HEK293 (cell line): Measurements from ENCODE around the gene FGF19.

Source experiments
- CTCF ChIA-PET: fragments of 350-600 bp; formaldehyde crosslinking; extraction: SDS; loops from one replicate; lab custom pipeline; 2021; ENCODE audit warnings: antibody characterized with exemption; lab: Yijun Ruan, JAX
- POLR2A ChIA-PET: fragments of 300-600 bp; formaldehyde crosslinking; extraction: SDS; loops from one replicate; lab custom pipeline; 2020; ENCODE audit warnings: antibody characterized with exemption, inconsistent platforms; lab: Yijun Ruan, JAX
- H3K27ac ChIP-seq: fragments of 200-500 bp; sonication (Bioruptor generic); 2 replicates; pipeline ENCODE4 v1.5.1; 2014; ENCODE audit warnings: low read depth, low read length, control low read depth, inconsistent platforms; ENCODE audit errors: extremely low read depth
- H3K36me3 ChIP-seq, 2 experiments: fragments of 200-500 bp in 1 of 2; sonication (Bioruptor generic) in 1 of 2; 1 replicate in 1 of 2; 2 replicates in 1 of 2; pipeline ENCODE4 v1.5.1; 2014 to 2017; ENCODE audit warnings: inconsistent platforms in 2 of 2, low read length in 2 of 2; ENCODE audit not compliant: control insufficient read depth in 2 of 2, insufficient read depth in 1 of 2
- H3K4me1 ChIP-seq: fragments of 200-500 bp; sonication (Bioruptor generic); 2 replicates; pipeline ENCODE4 v1.5.1; 2014; ENCODE audit warnings: mild to moderate bottlenecking, low read length, inconsistent platforms; ENCODE audit not compliant: control insufficient read depth, insufficient read depth
- H3K4me3 ChIP-seq: 2 replicates; pipeline ENCODE4 v1.5.1; 2011; ENCODE audit warnings: low read depth, mild to moderate bottlenecking, control low read depth, low read length, moderate library complexity
- H3K9me3 ChIP-seq: fragments of 200-500 bp; sonication (Bioruptor generic); 2 replicates; pipeline ENCODE4 v1.5.1; 2014; ENCODE audit warnings: low read depth, low read length, inconsistent platforms; ENCODE audit not compliant: control insufficient read depth, insufficient read depth
- OVOL3 ChIP-seq: fragments of 450-650 bp; formaldehyde crosslinking; IDR thresholded peaks from 2 replicates; pipeline ENCODE4 v1.5.1; 2016; ENCODE audit warnings: missing biosample characterization, missing genetic modification characterization
- REST ChIP-seq: fragments of 450-650 bp; formaldehyde crosslinking; IDR thresholded peaks from 2 replicates; pipeline ENCODE4 v1.5.1; 2016; ENCODE audit warnings: missing biosample characterization, missing genetic modification characterization
- SP7 ChIP-seq: fragments of 450-650 bp; formaldehyde crosslinking; IDR thresholded peaks from 2 replicates; pipeline ENCODE4 v1.5.1; 2016; ENCODE audit warnings: missing biosample characterization, missing genetic modification characterization
- WT1 ChIP-seq: fragments of 450-650 bp; formaldehyde crosslinking; IDR thresholded peaks from 2 replicates; pipeline ENCODE4 v1.5.1; 2016; ENCODE audit warnings: missing biosample characterization, missing genetic modification characterization
- YY1 ChIP-seq: fragments of 450-650 bp; formaldehyde crosslinking; IDR thresholded peaks from 2 replicates; pipeline ENCODE4 v1.5.1; 2018; ENCODE audit warnings: missing biosample characterization, missing genetic modification characterization
- ZBTB17 ChIP-seq: fragments of 450-650 bp; formaldehyde crosslinking; IDR thresholded peaks from 2 replicates; pipeline ENCODE4 v1.5.1; 2016; ENCODE audit warnings: missing biosample characterization, missing genetic modification characterization
- ZBTB20 ChIP-seq: fragments of 450-650 bp; formaldehyde crosslinking; IDR thresholded peaks from 2 replicates; pipeline ENCODE4 v1.5.1; 2016; ENCODE audit warnings: missing biosample characterization, missing genetic modification characterization
- ZBTB48 ChIP-seq: fragments of 450-650 bp; formaldehyde crosslinking; IDR thresholded peaks from 2 replicates; pipeline ENCODE4 v1.5.1; 2016; ENCODE audit warnings: missing biosample characterization, missing genetic modification characterization
- ZNF202 ChIP-seq: fragments of 450-650 bp; formaldehyde crosslinking; IDR thresholded peaks from 2 replicates; pipeline ENCODE4 v1.5.1; 2016; ENCODE audit warnings: missing biosample characterization, missing genetic modification characterization, borderline replicate concordance
- ZNF214 ChIP-seq: fragments of 450-650 bp; formaldehyde crosslinking; IDR thresholded peaks from 2 replicates; pipeline ENCODE4 v1.5.1; 2017; ENCODE audit warnings: missing biosample characterization, mild to moderate bottlenecking, missing genetic modification characterization, borderline replicate concordance
- ZNF24 ChIP-seq: fragments of 450-650 bp; formaldehyde crosslinking; IDR thresholded peaks from 2 replicates; pipeline ENCODE4 v1.5.1; 2016; ENCODE audit warnings: missing biosample characterization, missing genetic modification characterization
- ZNF26 ChIP-seq: fragments of 450-650 bp; formaldehyde crosslinking; IDR thresholded peaks from 2 replicates; pipeline ENCODE4 v1.5.1; 2016; ENCODE audit warnings: missing biosample characterization, missing genetic modification characterization
- ZNF311 ChIP-seq: fragments of 450-650 bp; formaldehyde crosslinking; IDR thresholded peaks from 2 replicates; pipeline ENCODE4 v1.5.1; 2017; ENCODE audit warnings: missing biosample characterization, missing genetic modification characterization, borderline replicate concordance
- ZNF324 ChIP-seq: fragments of 450-650 bp; formaldehyde crosslinking; IDR thresholded peaks from 2 replicates; pipeline ENCODE4 v1.5.1; 2016; ENCODE audit warnings: missing biosample characterization, missing genetic modification characterization
- ZNF341 ChIP-seq: fragments of 450-650 bp; formaldehyde crosslinking; IDR thresholded peaks from 2 replicates; pipeline ENCODE4; 2016; ENCODE audit warnings: low read depth, missing biosample characterization, missing genetic modification characterization
- ZNF354C ChIP-seq: fragments of 450-650 bp; formaldehyde crosslinking; IDR thresholded peaks from 2 replicates; pipeline ENCODE4 v1.5.1; 2016; ENCODE audit warnings: missing biosample characterization, missing genetic modification characterization, low read depth, borderline replicate concordance
- ZNF488 ChIP-seq: fragments of 450-650 bp; formaldehyde crosslinking; IDR thresholded peaks from 2 replicates; pipeline ENCODE4 v1.5.1; 2016; ENCODE audit warnings: missing biosample characterization, missing genetic modification characterization
- ZNF621 ChIP-seq: fragments of 450-650 bp; formaldehyde crosslinking; IDR thresholded peaks from 2 replicates; pipeline ENCODE4 v1.5.1; 2017; ENCODE audit warnings: missing biosample characterization, missing genetic modification characterization
- ZNF677 ChIP-seq: fragments of 450-650 bp; IDR thresholded peaks from 2 replicates; pipeline ENCODE4 v1.5.0; 2018; ENCODE audit warnings: missing biosample characterization, mild to moderate bottlenecking, missing genetic modification characterization, moderate library complexity
- ZNF692 ChIP-seq: fragments of 450-650 bp; formaldehyde crosslinking; IDR thresholded peaks from 2 replicates; pipeline ENCODE4 v1.5.1; 2016; ENCODE audit warnings: missing biosample characterization, missing genetic modification characterization
- ZNF76 ChIP-seq: fragments of 450-650 bp; formaldehyde crosslinking; IDR thresholded peaks from 2 replicates; pipeline ENCODE4; 2016; ENCODE audit warnings: low read depth, missing biosample characterization, missing genetic modification characterization, borderline replicate concordance
- ZNF776 ChIP-seq: fragments of 450-650 bp; formaldehyde crosslinking; IDR thresholded peaks from 2 replicates; pipeline ENCODE4 v1.5.0; 2017; ENCODE audit warnings: missing biosample characterization, missing genetic modification characterization, borderline replicate concordance
- ZSCAN16 ChIP-seq: fragments of 450-650 bp; formaldehyde crosslinking; IDR thresholded peaks from 2 replicates; pipeline ENCODE4 v1.5.1; 2016; ENCODE audit warnings: missing biosample characterization, missing genetic modification characterization
- ZSCAN5A ChIP-seq: fragments of 450-650 bp; formaldehyde crosslinking; IDR thresholded peaks from 2 replicates; pipeline ENCODE4 v1.5.1; 2016; ENCODE audit warnings: missing biosample characterization, missing genetic modification characterization
- TF ChIP-seq, protein P1 (sequence below): fragments of 450-650 bp; formaldehyde crosslinking; IDR thresholded peaks from 2 replicates; pipeline ENCODE4 v1.5.1; 2017; ENCODE audit warnings: missing biosample characterization, missing genetic modification characterization

Gene FGF19

DNA sequence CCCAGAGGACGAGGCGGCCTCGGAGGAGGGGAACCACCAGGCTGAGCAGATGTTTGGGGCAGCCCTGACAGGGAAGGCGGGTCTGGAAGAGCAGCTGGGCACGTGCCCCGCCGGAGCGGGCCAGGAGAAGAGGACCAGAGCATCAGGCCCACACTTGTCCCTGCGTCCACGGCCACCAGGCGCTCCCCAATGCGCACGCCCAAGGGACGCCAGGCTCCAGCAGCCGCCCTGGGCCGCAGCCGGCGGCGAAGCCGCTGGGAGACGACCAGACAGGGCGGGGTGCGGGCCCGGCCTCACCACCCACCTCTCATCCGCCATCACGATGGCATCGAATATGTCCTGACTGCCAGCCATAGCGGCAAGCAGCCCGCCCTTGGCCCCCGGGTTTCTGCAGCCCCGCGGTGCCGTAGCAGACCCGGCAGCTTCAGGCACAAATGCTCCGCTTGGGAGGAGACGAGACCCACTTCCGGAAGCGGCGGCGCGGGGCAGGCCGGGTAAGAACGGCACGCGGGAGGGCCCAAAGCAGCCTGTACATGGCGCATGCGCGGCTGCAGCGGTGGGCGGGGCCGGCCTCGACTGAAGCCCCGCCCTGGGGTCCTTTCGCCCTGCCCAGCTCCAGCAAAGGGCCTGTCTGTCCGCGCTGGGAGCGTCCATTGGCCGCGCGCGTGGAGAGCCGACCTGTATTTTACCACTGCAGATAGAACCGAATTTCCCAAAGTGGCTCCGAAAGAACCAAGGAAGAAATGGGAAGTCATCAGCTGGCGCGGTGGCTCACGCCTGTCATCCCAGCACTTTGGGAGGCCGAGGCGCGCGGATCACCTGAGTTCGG, 28.7 kb downstream of the FGF19 start, which contains the start of gene LTO1:
Gene LTO1 (minus strand): TSS at position 468 of the 829 bp plus-strand sequence. CDS start 114 bp downstream, at position 354.
- CTCF ChIA-PET = interaction anchor here (0.6 to 2.0 kb wide), 7 partner anchors 13 to 713 kb away, joined by 3 to 8 read pairs (median 4); no protein-coding TSS in a partner anchor
- H3K27ac ChIP-seq = peak within 1 kb of the TSS; percentile 67
- POLR2A ChIA-PET = interaction anchor here (0.6 to 2.0 kb wide), 13 partner anchors 8 to 626 kb away, joined by 3 to 6 read pairs (median 4); partner anchors contain the start of gene TPCN2
- no peaks in the 10 kb centered on the region for H3K9me3 ChIP-seq
- peaks cover 4% of the 10 kb centered on the region; the same call in 1 of the 2 replicates for H3K4me1 ChIP-seq
- H3K36me3 ChIP-seq = peaks cover 3 to 31% of the 10 kb centered on the region in 2 experiments; a peak in 2 of 3 replicates
- peak within 1 kb of the TSS; percentile 92 for H3K4me3 ChIP-seq
- TF ChIP-seq ZNF214 (tag by site-specific recombination) = no peak
- peak; percentile 74 for TF ChIP-seq ZBTB17 (tag by site-specific recombination)
- no peak for TF ChIP-seq ZNF24 (tag by site-specific recombination)
- 0 out of 2 replicates have a peak, but pooled peaks have one; percentile 21 for TF ChIP-seq ZNF324
- no peak for TF ChIP-seq ZNF776
- 0 out of 2 replicates have a peak, but pooled peaks have one; percentile 12 for TF ChIP-seq WT1
- peak; percentile 41; the same call in 1 of the 2 replicates for TF ChIP-seq YY1 (tag by site-specific recombination)
- TF ChIP-seq ZSCAN16 (tag by site-specific recombination) = no peak
- no peak for TF ChIP-seq REST (tag by site-specific recombination)
- TF ChIP-seq ZNF621 (tag by site-specific recombination) = no peak
- no peak for TF ChIP-seq ZNF202
- no peak for TF ChIP-seq ZNF354C (tag by site-specific recombination)
- peak; percentile 58; the same call in 1 of the 2 replicates for TF ChIP-seq SP7 (tag by site-specific recombination)
- TF ChIP-seq OVOL3 (tag by site-specific recombination) = no peak
- TF ChIP-seq ZNF677 (tag by site-specific recombination) = peak; percentile 66; the same call in 1 of the 2 replicates
- TF ChIP-seq ZSCAN5A = no peak
- TF ChIP-seq ZNF311 (tag by site-specific recombination) = no peak
- peak; percentile 49; the same call in 1 of the 2 replicates for TF ChIP-seq ZNF692 (tag by site-specific recombination)
- no peak for TF ChIP-seq ZNF26 (tag by site-specific recombination)
- peak; percentile 44; the same call in 1 of the 2 replicates for TF ChIP-seq ZBTB20 (tag by site-specific recombination)
- TF ChIP-seq ZNF488 (tag by site-specific recombination) = no peak
- TF ChIP-seq ZBTB48 (tag by site-specific recombination) = 0 out of 2 replicates have a peak, but pooled peaks have one; percentile 35
- peak; percentile 90 for TF ChIP-seq ZNF76 (tag by site-specific recombination)
- TF ChIP-seq, protein P1, sequence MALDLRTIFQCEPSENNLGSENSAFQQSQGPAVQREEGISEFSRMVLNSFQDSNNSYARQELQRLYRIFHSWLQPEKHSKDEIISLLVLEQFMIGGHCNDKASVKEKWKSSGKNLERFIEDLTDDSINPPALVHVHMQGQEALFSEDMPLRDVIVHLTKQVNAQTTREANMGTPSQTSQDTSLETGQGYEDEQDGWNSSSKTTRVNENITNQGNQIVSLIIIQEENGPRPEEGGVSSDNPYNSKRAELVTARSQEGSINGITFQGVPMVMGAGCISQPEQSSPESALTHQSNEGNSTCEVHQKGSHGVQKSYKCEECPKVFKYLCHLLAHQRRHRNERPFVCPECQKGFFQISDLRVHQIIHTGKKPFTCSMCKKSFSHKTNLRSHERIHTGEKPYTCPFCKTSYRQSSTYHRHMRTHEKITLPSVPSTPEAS = 0 out of 2 replicates have a peak, but pooled peaks have one; percentile 23
- peak; percentile 41; the same call in 1 of the 2 replicates for TF ChIP-seq ZNF341
